PC-9 (cell line): ENCODE measurements around the gene SEC23IP. TPM values are rescaled to one million over a fixed set of nuclear protein-coding genes. Genes with fewer than 3 reads are reported as not detected.

Experiments used
- BruUV-seq: library from RNA; stranded (reverse); fragments of 400-500 nt; replicated peaks from 2 replicates; lab custom pipeline; 2021; lab: Mats Ljungman, UMichigan
- CTCF ChIA-PET: fragments of 300-600 bp; sonication (Branson Sonifier 250); formaldehyde crosslinking; loops from one replicate; lab custom pipeline; 2022; ENCODE audit warnings: antibody characterized with exemption; lab: Charles Lee
- POLR2A ChIA-PET: fragments of 300-600 bp; sonication (Branson Sonifier 250); formaldehyde crosslinking; loops from one replicate; lab custom pipeline; 2022; ENCODE audit warnings: antibody characterized with exemption; ENCODE audit not compliant: unreplicated experiment; lab: Charles Lee
- DNase-seq, 2 experiments: peaks; one replicate each; pipeline versions ENCODE4 v3.0.0 to v3.0.0-alpha.2; 2015 to 2022; ENCODE audit warnings: mixed read lengths in 1 of 2
- H2AFZ ChIP-seq: fragments of 200-600 bp; sonication (generic); 2 replicates; pipeline ENCODE4 v1.8.1; 2017; ENCODE audit warnings: antibody characterized with exemption
- H3F3A ChIP-seq: fragments of 200-600 bp; sonication (generic); 2 replicates; pipeline ENCODE4 v1.8.1; 2017; ENCODE audit warnings: antibody characterized with exemption, mild to moderate bottlenecking, low read depth; ENCODE audit not compliant: insufficient read depth
- H3K27ac ChIP-seq: fragments of 200-600 bp; sonication (generic); 2 replicates; pipeline ENCODE4 v1.6.1; 2016; ENCODE audit warnings: mixed run types
- H3K27me3 ChIP-seq: fragments of 200-600 bp; sonication (generic); 2 replicates; pipeline ENCODE4 v1.6.1; 2016; ENCODE audit warnings: low read depth, mixed run types; ENCODE audit not compliant: insufficient read depth
- H3K36me3 ChIP-seq: fragments of 200-600 bp; sonication (generic); 2 replicates; pipeline ENCODE4 v1.6.1; 2016; ENCODE audit warnings: low read depth, mixed run types
- H3K4me1 ChIP-seq: fragments of 200-600 bp; sonication (generic); replicated peaks from 2 replicates; pipeline ENCODE4 v1.6.1; 2016; ENCODE audit warnings: mixed run types; ENCODE audit not compliant: insufficient read depth
- H3K4me2 ChIP-seq: fragments of 200-600 bp; sonication (generic); 2 replicates; pipeline ENCODE4 v1.6.1; 2017; ENCODE audit warnings: mixed run types
- H3K4me3 ChIP-seq: fragments of 200-600 bp; sonication (generic); 2 replicates; pipeline ENCODE4 v1.6.1; 2016; ENCODE audit warnings: mixed run types
- H3K79me2 ChIP-seq: fragments of 200-600 bp; sonication (generic); 2 replicates; pipeline ENCODE4 v1.6.1; 2017; ENCODE audit warnings: low read depth, mixed run types
- H3K9me2 ChIP-seq: fragments of 200-600 bp; sonication (generic); 2 replicates; pipeline ENCODE4 v1.8.1; 2017; ENCODE audit warnings: mild to moderate bottlenecking; ENCODE audit not compliant: insufficient read depth
- H3K9me3 ChIP-seq: fragments of 200-600 bp; sonication (generic); 2 replicates; pipeline ENCODE4 v1.8.1; 2016; ENCODE audit warnings: low read depth; ENCODE audit not compliant: insufficient read depth
- H4K20me1 ChIP-seq: fragments of 200-600 bp; sonication (generic); 2 replicates; pipeline ENCODE4 v1.8.1; 2017; ENCODE audit not compliant: insufficient read depth
- CTCF ChIP-seq: fragments of 200-600 bp; sonication (generic); conservative IDR thresholded peaks from 2 replicates; pipeline ENCODE4 v1.6.1; 2017; ENCODE audit warnings: mixed run types, antibody characterized with exemption, mild to moderate bottlenecking, moderate library complexity
- EZH2 ChIP-seq: fragments of 200-600 bp; sonication (generic); IDR thresholded peaks from 2 replicates; pipeline ENCODE4 v1.8.0; 2017; ENCODE audit warnings: antibody characterized with exemption, low read depth
- intact Hi-C: fragments of 100-400 bp; cut with micrococcal nuclease; formaldehyde crosslinking; loops from one replicate; pipeline ENCODE4 v1.10.0; 2022; ENCODE audit not compliant: unreplicated experiment
- total RNA-seq: library from RNA; stranded (reverse); gene quantifications from 2 replicates; pipeline ENCODE4 v1.2.3, GENCODE V29; 2021

Gene SEC23IP
- total RNA-seq, 1 experiment from 2014 or later = 33.2 TPM

GRCh38 chr10:119942973-119943372, 50.4 kb downstream of the SEC23IP start:
- Histone ChIP-seq H3K4me2 (no peak overlapping the region), H3K4me3 (no peak overlapping the region), H3K27ac (no peak overlapping the region), H3F3A (no peaks in the 10 kb centered on the region), H2AFZ (no peak overlapping the region), H3K9me2 (no peaks in the 10 kb centered on the region), H3K27me3 (no peaks in the 10 kb centered on the region), H3K36me3 (peaks cover 9% of the 10 kb centered on the region; the same call in 1 of the 2 replicates), H4K20me1 (no peaks in the 10 kb centered on the region), H3K9me3 (no peaks in the 10 kb centered on the region), H3K4me1 (no peaks in the 10 kb centered on the region), H3K79me2 (no peaks in the 10 kb centered on the region)
- DNase-seq = no peak
- no peak for TF ChIP-seq CTCF
- TF ChIP-seq EZH2 = no peak
- intact Hi-C loops = no loop called here
- POLR2A ChIA-PET = no interaction called here
- BruUV-seq = no TSS peak
- CTCF ChIA-PET = no interaction called here

- POLR2A ChIA-PET = no interaction called here
- no peaks in the 10 kb centered on the region for H3K79me2 ChIP-seq
- DNase-seq = no peak
- peaks cover 9% of the 10 kb centered on the region; the same call in 1 of the 2 replicates for H3K36me3 ChIP-seq
- CTCF ChIA-PET = no interaction called here
- no peaks in the 10 kb centered on the region for H3K4me1 ChIP-seq
- no peaks in the 10 kb centered on the region for H3K9me3 ChIP-seq
- no peaks in the 10 kb centered on the region for H3K9me2 ChIP-seq
- BruUV-seq = no TSS peak
- TF ChIP-seq CTCF (no peak), EZH2 (no peak)
- H2AFZ ChIP-seq = no peak overlapping the region
- no peak overlapping the region for H3K4me3 ChIP-seq
- H3F3A ChIP-seq = no peaks in the 10 kb centered on the region
- H3K4me2 ChIP-seq = no peak overlapping the region
- no peaks in the 10 kb centered on the region for H3K27me3 ChIP-seq
- no peaks in the 10 kb centered on the region for H4K20me1 ChIP-seq
- no peak overlapping the region for H3K27ac ChIP-seq
- intact Hi-C loops = no loop called here
Observed at GRCh38 chr10:119945805-119946204, 53.3 kb downstream of the SEC23IP start.

GRCh38 chr10:119947300-119947699, 54.8 kb downstream of the SEC23IP start:
- H3K4me3 ChIP-seq = no peak overlapping the region
- POLR2A ChIA-PET = no interaction called here
- no peaks in the 10 kb centered on the region for H3K4me1 ChIP-seq
- H3K27ac ChIP-seq = no peak overlapping the region
- no peak overlapping the region for H3K4me2 ChIP-seq
- H3F3A ChIP-seq = no peaks in the 10 kb centered on the region
- no peak overlapping the region for H2AFZ ChIP-seq
- no TSS peak for BruUV-seq
- no peak for TF ChIP-seq EZH2
- TF ChIP-seq CTCF = no peak
- H3K9me3 ChIP-seq = no peaks in the 10 kb centered on the region
- DNase-seq = no peak
- intact Hi-C loops = no loop called here
- CTCF ChIA-PET = interaction anchor here (0.6 kb wide), 1 partner anchor 1050 kb away, joined by 3 read pairs; no protein-coding TSS in a partner anchor
- no peaks in the 10 kb centered on the region for H3K79me2 ChIP-seq
- H4K20me1 ChIP-seq = no peaks in the 10 kb centered on the region
- H3K36me3 ChIP-seq = no peaks in the 10 kb centered on the region
- H3K27me3 ChIP-seq = no peaks in the 10 kb centered on the region
- no peaks in the 10 kb centered on the region for H3K9me2 ChIP-seq
